OCI-LY1 (cell line): ENCODE data around the gene MIAT.

Experiments used
- EZH2 ChIP-seq: fragments of 200-600 bp; sonication (generic), shearing (Covaris generic); IDR thresholded peaks from 2 replicates; pipeline ENCODE4 v1.8.0; 2017; ENCODE audit warnings: borderline replicate concordance, mixed run types, mild to moderate bottlenecking, antibody characterized with exemption, low read length, moderate library complexity, mixed read lengths
- TF ChIP-seq, protein P1 (sequence below): fragments of 200-600 bp; sonication (generic), shearing (Covaris generic); IDR thresholded peaks from 2 replicates; pipeline ENCODE4 v1.5.1; 2017; ENCODE audit warnings: mild to moderate bottlenecking, antibody characterized with exemption, low read length, moderate library complexity, mixed read lengths

DNA sequence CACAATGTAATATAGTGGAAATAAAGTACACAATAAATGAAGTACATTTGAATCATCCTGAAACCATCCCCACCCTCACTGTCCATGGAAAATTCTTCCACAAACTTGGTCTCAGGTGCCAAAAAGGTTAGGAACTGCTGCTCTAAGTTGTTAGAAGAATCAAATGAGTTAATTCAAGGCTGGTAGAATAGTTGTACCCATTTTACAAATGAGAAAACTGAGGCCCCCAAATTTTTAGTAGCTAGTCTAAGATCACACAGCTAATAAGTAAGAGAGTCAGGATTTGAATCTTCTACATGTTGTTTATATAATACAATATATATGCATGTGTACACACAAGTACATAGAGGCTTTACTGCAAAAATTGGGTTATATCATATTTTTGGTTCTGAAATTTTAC is 43.1 kb downstream of the MIAT start:
- TF ChIP-seq, protein P1, sequence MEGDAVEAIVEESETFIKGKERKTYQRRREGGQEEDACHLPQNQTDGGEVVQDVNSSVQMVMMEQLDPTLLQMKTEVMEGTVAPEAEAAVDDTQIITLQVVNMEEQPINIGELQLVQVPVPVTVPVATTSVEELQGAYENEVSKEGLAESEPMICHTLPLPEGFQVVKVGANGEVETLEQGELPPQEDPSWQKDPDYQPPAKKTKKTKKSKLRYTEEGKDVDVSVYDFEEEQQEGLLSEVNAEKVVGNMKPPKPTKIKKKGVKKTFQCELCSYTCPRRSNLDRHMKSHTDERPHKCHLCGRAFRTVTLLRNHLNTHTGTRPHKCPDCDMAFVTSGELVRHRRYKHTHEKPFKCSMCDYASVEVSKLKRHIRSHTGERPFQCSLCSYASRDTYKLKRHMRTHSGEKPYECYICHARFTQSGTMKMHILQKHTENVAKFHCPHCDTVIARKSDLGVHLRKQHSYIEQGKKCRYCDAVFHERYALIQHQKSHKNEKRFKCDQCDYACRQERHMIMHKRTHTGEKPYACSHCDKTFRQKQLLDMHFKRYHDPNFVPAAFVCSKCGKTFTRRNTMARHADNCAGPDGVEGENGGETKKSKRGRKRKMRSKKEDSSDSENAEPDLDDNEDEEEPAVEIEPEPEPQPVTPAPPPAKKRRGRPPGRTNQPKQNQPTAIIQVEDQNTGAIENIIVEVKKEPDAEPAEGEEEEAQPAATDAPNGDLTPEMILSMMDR: no peak
- no peak for TF ChIP-seq EZH2
